Type B pancreatic cell (in vitro differentiated cells): Measurements from ENCODE around the gene CCSER2. TPM values are rescaled to one million over a fixed set of nuclear protein-coding genes. Genes with fewer than 3 reads are reported as not detected.

ENCODE experiments used
- DNase-seq: peaks from one replicate; pipeline ENCODE4 v3.0.0; 2021; ENCODE audit warnings: mixed read lengths; ENCODE audit not compliant: unreplicated experiment; ENCODE audit errors: extremely low spot score
- H3K27ac Mint-ChIP-seq: 2 replicates; pipeline ENCODE4 v1.8.0; 2021; ENCODE audit warnings: mild to moderate bottlenecking, mixed read lengths
- H3K27me3 Mint-ChIP-seq: 2 replicates; pipeline ENCODE4 v1.8.0; 2021; ENCODE audit warnings: mixed read lengths
- H3K36me3 Mint-ChIP-seq: 2 replicates; pipeline ENCODE4 v1.8.0; 2021; ENCODE audit warnings: mixed read lengths
- H3K4me1 Mint-ChIP-seq: one replicate; pipeline ENCODE4 v1.8.0; 2021; ENCODE audit warnings: mixed read lengths; ENCODE audit not compliant: unreplicated experiment
- H3K4me3 Mint-ChIP-seq: 2 replicates; pipeline ENCODE4 v1.8.0; 2021; ENCODE audit warnings: mild to moderate bottlenecking, mixed read lengths
- H3K9me3 Mint-ChIP-seq: 2 replicates; pipeline ENCODE4 v1.8.0; 2021; ENCODE audit warnings: mixed read lengths
- total RNA-seq: library from RNA; stranded (reverse); gene quantifications from 2 replicates; pipeline ENCODE4 v1.2.1, GENCODE V29; 2021; ENCODE audit warnings: low replicate concordance
- TF ChIP-seq, protein P1 (sequence below): fragments of 200-600 bp; sonication (generic); conservative IDR thresholded peaks from 2 replicates; pipeline ENCODE4 v1.5.0; 2021; ENCODE audit warnings: antibody characterized with exemption, mild to moderate bottlenecking

The CCSER2 gene
- total RNA-seq, 1 donor from 2014 or later = 43.9 TPM

DNA sequence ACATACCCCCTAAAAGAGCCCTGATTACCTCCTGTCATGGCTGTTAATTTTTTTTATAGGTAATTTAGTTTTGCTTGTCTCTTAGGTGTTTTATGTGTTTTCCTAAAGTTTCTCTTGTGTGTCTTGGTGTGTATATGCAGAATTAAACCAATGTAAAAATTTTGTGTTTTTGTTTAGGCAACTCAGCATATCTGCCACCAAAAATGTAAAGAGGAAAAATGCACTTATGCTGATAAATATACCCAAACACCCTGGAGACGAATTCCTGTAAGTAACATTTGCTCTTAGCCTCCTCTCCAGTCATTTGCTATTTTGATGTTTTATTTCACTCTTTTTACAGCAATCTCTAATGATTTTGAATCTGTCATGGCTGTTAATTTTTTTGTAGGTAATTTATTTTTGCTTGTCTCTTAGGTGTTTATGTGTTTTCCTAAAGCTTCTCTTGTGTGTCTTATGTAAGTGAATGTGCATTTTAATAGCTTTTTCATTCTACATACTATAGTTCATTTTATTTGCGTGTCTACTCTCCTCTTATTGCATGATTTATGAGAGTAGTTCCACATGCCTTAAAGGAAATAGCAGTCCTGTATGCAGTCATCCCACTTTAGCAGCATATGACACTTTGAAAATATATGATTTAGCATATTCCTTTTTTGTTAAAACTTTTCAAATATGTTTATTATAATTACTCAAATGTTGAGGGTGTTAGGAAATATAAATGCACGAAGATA is 149.2 kb downstream of the CCSER2 start:
- no peaks in the 10 kb centered on the region for H3K9me3 Mint-ChIP-seq
- H3K4me3 Mint-ChIP-seq = peak overlapping the region; percentile 1
- H3K27ac Mint-ChIP-seq = peak overlapping the region; percentile 73
- no peaks in the 10 kb centered on the region for H3K27me3 Mint-ChIP-seq
- peaks cover 24% of the 10 kb centered on the region for H3K36me3 Mint-ChIP-seq
- no peak for DNase-seq
- H3K4me1 Mint-ChIP-seq = no peaks in the 10 kb centered on the region
- TF ChIP-seq, protein P1, sequence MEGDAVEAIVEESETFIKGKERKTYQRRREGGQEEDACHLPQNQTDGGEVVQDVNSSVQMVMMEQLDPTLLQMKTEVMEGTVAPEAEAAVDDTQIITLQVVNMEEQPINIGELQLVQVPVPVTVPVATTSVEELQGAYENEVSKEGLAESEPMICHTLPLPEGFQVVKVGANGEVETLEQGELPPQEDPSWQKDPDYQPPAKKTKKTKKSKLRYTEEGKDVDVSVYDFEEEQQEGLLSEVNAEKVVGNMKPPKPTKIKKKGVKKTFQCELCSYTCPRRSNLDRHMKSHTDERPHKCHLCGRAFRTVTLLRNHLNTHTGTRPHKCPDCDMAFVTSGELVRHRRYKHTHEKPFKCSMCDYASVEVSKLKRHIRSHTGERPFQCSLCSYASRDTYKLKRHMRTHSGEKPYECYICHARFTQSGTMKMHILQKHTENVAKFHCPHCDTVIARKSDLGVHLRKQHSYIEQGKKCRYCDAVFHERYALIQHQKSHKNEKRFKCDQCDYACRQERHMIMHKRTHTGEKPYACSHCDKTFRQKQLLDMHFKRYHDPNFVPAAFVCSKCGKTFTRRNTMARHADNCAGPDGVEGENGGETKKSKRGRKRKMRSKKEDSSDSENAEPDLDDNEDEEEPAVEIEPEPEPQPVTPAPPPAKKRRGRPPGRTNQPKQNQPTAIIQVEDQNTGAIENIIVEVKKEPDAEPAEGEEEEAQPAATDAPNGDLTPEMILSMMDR = no peak

DNA sequence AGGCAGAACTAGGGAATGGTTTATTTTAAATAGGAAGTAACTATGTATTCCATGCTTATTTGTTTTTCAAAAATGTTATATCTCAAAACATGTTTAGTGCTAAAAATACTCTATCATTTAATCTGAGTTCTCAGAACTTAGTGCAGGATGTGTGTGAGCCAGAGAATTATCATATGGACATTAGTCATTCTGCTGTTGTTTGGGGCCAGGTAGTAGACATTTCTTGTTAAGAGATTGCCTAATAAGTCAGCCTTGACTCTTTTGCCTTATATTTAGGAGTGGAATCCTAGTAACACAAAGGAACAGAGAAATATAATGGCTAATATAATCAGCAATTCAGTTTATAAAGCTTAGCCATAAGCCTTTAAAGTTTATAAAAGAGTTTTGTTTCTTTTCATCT is 149.8 kb downstream of the CCSER2 start:
- DNase-seq = no peak
- Mint-ChIP-seq H3K4me1 (no peaks in the 10 kb centered on the region), H3K36me3 (peaks cover 24% of the 10 kb centered on the region), H3K27ac (no peak overlapping the region), H3K27me3 (no peaks in the 10 kb centered on the region), H3K4me3 (no peak overlapping the region), H3K9me3 (no peaks in the 10 kb centered on the region)
- TF ChIP-seq, protein P1 = no peak

DNA sequence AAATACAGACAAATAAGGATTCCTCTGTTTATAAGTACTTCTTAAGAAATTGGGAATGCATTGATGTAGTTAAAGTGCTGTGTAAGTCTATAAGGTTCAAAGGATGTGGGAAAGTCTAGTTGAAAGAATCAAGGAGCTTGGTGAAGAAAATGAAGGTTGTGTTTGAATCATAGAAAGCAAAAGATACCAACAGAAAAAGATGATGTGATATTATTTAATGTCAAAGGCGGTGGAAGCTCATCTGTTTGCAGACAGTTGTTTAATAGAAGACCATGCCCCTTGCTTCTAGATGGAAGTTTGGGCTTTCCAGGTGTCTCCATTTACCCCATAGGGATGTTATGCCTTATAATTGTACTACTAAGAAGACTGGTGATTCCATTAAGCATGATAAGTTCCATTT is 150.3 kb downstream of the CCSER2 start:
- Mint-ChIP-seq H3K4me3 (no peak overlapping the region), H3K4me1 (no peaks in the 10 kb centered on the region), H3K27me3 (no peaks in the 10 kb centered on the region), H3K36me3 (peaks cover 24% of the 10 kb centered on the region), H3K27ac (no peak overlapping the region), H3K9me3 (no peaks in the 10 kb centered on the region)
- TF ChIP-seq, protein P1 = no peak
- no peak for DNase-seq

DNA sequence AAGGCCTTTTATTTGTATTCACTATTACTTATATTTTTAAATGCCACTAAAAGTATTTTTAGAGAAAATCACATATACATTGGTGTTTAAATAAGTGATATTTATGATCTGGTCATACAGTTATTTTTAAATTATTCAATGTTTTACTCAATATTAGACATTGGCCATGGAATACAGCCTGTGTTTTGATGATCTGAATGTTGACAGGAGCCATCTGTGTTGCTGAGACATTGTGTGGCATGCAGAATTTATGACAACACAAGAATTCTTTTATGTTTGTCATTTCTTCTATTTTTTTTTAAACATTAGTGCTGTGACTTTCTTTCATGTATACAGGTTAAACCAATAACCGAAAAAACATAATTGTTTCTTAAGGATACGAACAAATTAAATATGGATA is 156.2 kb downstream of the CCSER2 start:
- no peaks in the 10 kb centered on the region for H3K4me1 Mint-ChIP-seq
- H3K9me3 Mint-ChIP-seq = peaks cover 6% of the 10 kb centered on the region
- TF ChIP-seq, protein P1 = no peak
- no peak for DNase-seq
- H3K27ac Mint-ChIP-seq = no peak overlapping the region
- peaks cover 22% of the 10 kb centered on the region for H3K36me3 Mint-ChIP-seq
- H3K4me3 Mint-ChIP-seq = no peak overlapping the region
- no peaks in the 10 kb centered on the region for H3K27me3 Mint-ChIP-seq

DNA sequence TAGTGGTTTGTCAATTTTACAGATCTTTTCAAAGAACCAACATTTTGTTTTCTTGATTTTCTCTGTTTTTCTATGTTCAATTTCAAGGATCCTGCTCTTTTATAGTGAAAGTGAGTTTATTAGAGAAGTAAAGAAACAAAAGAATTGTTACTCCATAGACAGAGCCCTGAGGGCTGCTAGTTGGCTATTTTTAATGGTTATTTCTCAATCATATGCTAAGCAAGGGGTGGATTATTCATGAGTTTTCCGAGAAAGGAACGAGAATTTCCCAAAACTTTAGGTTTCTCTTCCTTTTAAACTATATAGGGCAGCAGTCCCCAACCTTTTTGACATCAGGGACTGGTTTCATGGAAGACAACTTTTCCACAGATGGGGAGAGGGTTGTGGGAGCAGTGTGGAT is 165.0 kb downstream of the CCSER2 start:
- TF ChIP-seq, protein P1 = no peak
- no peaks in the 10 kb centered on the region for H3K27me3 Mint-ChIP-seq
- peaks cover 52% of the 10 kb centered on the region for H3K36me3 Mint-ChIP-seq
- H3K4me1 Mint-ChIP-seq = peaks cover 13% of the 10 kb centered on the region
- DNase-seq = no peak
- peak overlapping the region; percentile 46 for H3K27ac Mint-ChIP-seq
- peaks cover 10% of the 10 kb centered on the region for H3K9me3 Mint-ChIP-seq
- H3K4me3 Mint-ChIP-seq = no peak overlapping the region
